GM13976 (cell line): ENCODE data around the gene CAMP.

Experiments
- DNase-seq: peaks from one replicate; pipeline ENCODE4 v3.0.0; 2012; ENCODE audit warnings: low spot score
- CTCF ChIP-seq: IDR thresholded peaks from 2 replicates; pipeline ENCODE4 v1.5.1; 2012; ENCODE audit warnings: borderline replicate concordance, mild to moderate bottlenecking; ENCODE audit not compliant: insufficient read depth; ENCODE audit errors: extremely low read depth, missing control alignments, control extremely low read depth
- in situ Hi-C: fragments of 300-500 bp; cut with MboI; formaldehyde crosslinking; loops from one replicate; pipeline ENCODE4 v1.12.0; 2022; ENCODE audit warnings: low sequenced_read_pairs, mixed read lengths, inconsistent platforms; ENCODE audit not compliant: unreplicated experiment

The CAMP gene

GRCh38 chr3:48214225-48214624 lies 9.1 kb upstream of the CAMP start:
- DNase-seq: no peak
- in situ Hi-C loops: no loop called here
- no peak for TF ChIP-seq CTCF

- in situ Hi-C loops: no loop called here
- no peak for DNase-seq
Observed at GRCh38 chr3:48215019-48215418, 8.3 kb upstream of the CAMP start.

GRCh38 chr3:48215466-48215865 lies 7.8 kb upstream of the CAMP start:
- TF ChIP-seq CTCF: no peak
- in situ Hi-C loops: no loop called here
- no peak for DNase-seq

More at GRCh38 chr3:48215019-48215418, 8.3 kb upstream of the CAMP start:
- no peak for TF ChIP-seq CTCF

- no peak for TF ChIP-seq CTCF
- no peak for DNase-seq
- in situ Hi-C loops: no loop called here
Observed at GRCh38 chr3:48215876-48216275, 7.4 kb upstream of the CAMP start.

- in situ Hi-C loops: no loop called here
- DNase-seq: no peak
- TF ChIP-seq CTCF: no peak
Observed at GRCh38 chr3:48217449-48217848, 5.8 kb upstream of the CAMP start.

GRCh38 chr3:48218537-48218936 lies 4.8 kb upstream of the CAMP start:
- in situ Hi-C loops: no loop called here
- no peak for DNase-seq
- TF ChIP-seq CTCF: no peak

GRCh38 chr3:48219543-48219942 lies 3.8 kb upstream of the CAMP start:
- DNase-seq: no peak
- no peak for TF ChIP-seq CTCF
- in situ Hi-C loops: no loop called here
